Measurements from ENCODE around the gene UBALD1. TPM values are rescaled to one million over a fixed set of nuclear protein-coding genes. Genes with fewer than 3 reads are reported as not detected.

The UBALD1 gene
- total and polyA plus RNA-seq, 9 of the 15 experiments (the other 6 are each of a cell fraction or from before 2014, with no cell fraction given): 1.3 to 38.0 (median 6.2) TPM; not detected in 2

GRCh38 chr16:4615384-4616046, 827 bp upstream of the UBALD1 start (continued):
- peak; percentile 9 for TF ChIP-seq RBM22 (IDR thresholded peaks at IDR 0.05; ENCODE audit: low read depth, low read length, poor library complexity, severe bottlenecking)
- TF ChIP-seq POLR2B (IDR thresholded peaks at IDR 0.05; ENCODE audit: low read depth, partially characterized antibody): peak; percentile 56
- TF ChIP-seq RBFOX2 (IDR thresholded peaks at IDR 0.05; ENCODE audit: low read depth, low read length): peak; percentile 1; the same call in 1 of the 2 replicates
- no peak for TF ChIP-seq NR4A1 (CRISPR knock-in tag; IDR thresholded peaks at IDR 0.05)
- peak; percentile 52; the same call in 1 of the 2 replicates for TF ChIP-seq NR4A1 (tag; IDR thresholded peaks at IDR 0.05)
- TF ChIP-seq ZKSCAN1 (IDR thresholded peaks at IDR 0.05; ENCODE audit: low read depth, low read length): peak; percentile 95
- TF ChIP-seq ZBTB2 (IDR thresholded peaks at IDR 0.05): peak; percentile 24; the same call in 1 of the 2 replicates
- peak; percentile 23; the same call in 1 of the 2 replicates for TF ChIP-seq NFRKB (IDR thresholded peaks at IDR 0.05; ENCODE audit: low read depth)
- peak; percentile 11 for TF ChIP-seq ZNF592 (IDR thresholded peaks at IDR 0.05)
- TF ChIP-seq POLR3G (IDR thresholded peaks at IDR 0.05; ENCODE audit: extremely low read depth, insufficient read length, insufficient replicate concordance): no peak
- 0 out of 4 replicates have a peak, but pooled peaks of 1 of the 2 experiments have one; percentile 38 for TF ChIP-seq HDAC1 (IDR thresholded peaks at IDR 0.05)
- TF ChIP-seq ZBTB33 (CRISPR knock-in tag; IDR thresholded peaks at IDR 0.05): peak; percentile 67
- TF ChIP-seq DPF2 (IDR thresholded peaks at IDR 0.05): 0 out of 2 replicates have a peak, but pooled peaks have one; percentile 24
- peak; percentile 82 for TF ChIP-seq THRAP3 (IDR thresholded peaks at IDR 0.05; ENCODE audit: borderline replicate concordance)
- no peak for TF ChIP-seq ZSCAN29 (IDR thresholded peaks at IDR 0.05)
- 0 out of 2 replicates have a peak, but pooled peaks have one; percentile 46 for TF ChIP-seq HDGF (IDR thresholded peaks at IDR 0.05)
- peak; percentile 14; the same call in 1 of the 2 replicates for TF ChIP-seq MTA3 (IDR thresholded peaks at IDR 0.05; ENCODE audit: borderline replicate concordance)
